Cardiac muscle cell (in vitro differentiated cells and primary cell): Measurements from ENCODE around the gene CSTF1. TPM values are rescaled to one million over a fixed set of nuclear protein-coding genes. Genes with fewer than 3 reads are reported as not detected.
A peak's percentile ranks its signal among the peaks of the same experiment; 100 is the strongest.
"Not testable (repeated sequence)": the region's sequence is repeated elsewhere in the genome, so short reads cannot be mapped to it uniquely, and the experiment has no call there.

Experiments used
- DNase-seq, 2 donors: peaks; one replicate each; pipeline versions ENCODE4 v3.0.0 to v3.0.0-alpha.2; 2010 to 2017; ENCODE audit warnings: low read depth in 1 of 2, low spot score in 1 of 2
- H3K27ac ChIP-seq: fragments of 200-600 bp; sonication (generic); 2 replicates; pipeline ENCODE4 v1.5.1; 2016
- H3K27me3 ChIP-seq: fragments of 200-600 bp; sonication (generic); 2 replicates; pipeline ENCODE4 v1.6.0; 2016; ENCODE audit warnings: control low read depth
- H3K36me3 ChIP-seq: fragments of 200-600 bp; sonication (generic); 2 replicates; pipeline ENCODE4 v1.5.1; 2016; ENCODE audit warnings: control low read depth
- H3K4me1 ChIP-seq: fragments of 200-600 bp; sonication (generic); 2 replicates; pipeline ENCODE4 v1.8.1; 2017; ENCODE audit warnings: low read depth, mild to moderate bottlenecking, mixed run types
- H3K4me3 ChIP-seq: fragments of 200-600 bp; sonication (generic); 2 replicates; pipeline ENCODE4 v1.5.1; 2016; ENCODE audit warnings: mild to moderate bottlenecking
- H3K9me3 ChIP-seq: fragments of 200-600 bp; sonication (generic); 2 replicates; pipeline ENCODE4 v1.5.1; 2017; ENCODE audit warnings: low read depth, mild to moderate bottlenecking, control low read depth
- CTCF ChIP-seq: IDR thresholded peaks from 2 replicates; pipeline ENCODE4 v1.5.1; 2012; ENCODE audit warnings: low read depth, mild to moderate bottlenecking, low read length
- polyA plus RNA-seq: library from polyadenylated mRNA; unstranded; fragments of >200 nt; fragmentation: Nextera tagmentation; extraction: Ambion mirVana; gene quantifications from 2 replicates; pipeline ENCODE4 v1.2.1, GENCODE V29; 2016
- total RNA-seq: library from RNA; depleted of rRNA; stranded (reverse); fragments of >200 nt; gene quantifications from 2 replicates; pipeline ENCODE4 v1.2.3, GENCODE V29; 2016

CSTF1 gene
- total and polyA plus RNA-seq, 2 experiments from 2014 or later: 34.9 to 46.4 TPM

GRCh38 chr20:56409956-56410355 lies 17.5 kb downstream of the CSTF1 start:
- Histone ChIP-seq H3K4me1 (no peaks in the 10 kb centered on the region), H3K36me3 (peaks cover 36% of the 10 kb centered on the region), H3K9me3 (no peaks in the 10 kb centered on the region), H3K4me3 (no peak overlapping the region), H3K27ac (no peak overlapping the region), H3K27me3 (no peaks in the 10 kb centered on the region)
- no peak for DNase-seq
- no peak for TF ChIP-seq CTCF

- not testable (repeated sequence) for H3K27me3 ChIP-seq, H3K27ac ChIP-seq, DNase-seq, H3K9me3 ChIP-seq, H3K4me1 ChIP-seq, H3K4me3 ChIP-seq
- peaks cover 26% of the 10 kb centered on the region for H3K36me3 ChIP-seq
Observed at GRCh38 chr20:56411287-56411686, 18.8 kb downstream of the CSTF1 start.

GRCh38 chr20:56411759-56412472 lies 19.5 kb downstream of the CSTF1 start, which contains the start of gene CASS4:
CASS4 (plus strand) TSS chr20:56412260; CDS start chr20:56412459, 199 bp downstream.
- no peaks in the 10 kb centered on the region for H3K9me3 ChIP-seq
- H3K4me1 ChIP-seq: no peaks in the 10 kb centered on the region
- peaks cover 20% of the 10 kb centered on the region for H3K36me3 ChIP-seq
- no peak for TF ChIP-seq CTCF
- H3K4me3 ChIP-seq: no peak within 1 kb of the TSS
- H3K27me3 ChIP-seq: no peaks in the 10 kb centered on the region
- DNase-seq: peak in 1 of 2 donors; percentile 94
- H3K27ac ChIP-seq: no peak within 1 kb of the TSS

GRCh38 chr20:56412473-56412790 lies 20.0 kb downstream of the CSTF1 start:
- H3K27me3 ChIP-seq: no peaks in the 10 kb centered on the region
- H3K9me3 ChIP-seq: no peaks in the 10 kb centered on the region
- H3K4me3 ChIP-seq: no peak overlapping the region
- no peak for DNase-seq
- no peak for TF ChIP-seq CTCF
- H3K27ac ChIP-seq: no peak overlapping the region
- peaks cover 15% of the 10 kb centered on the region for H3K36me3 ChIP-seq
- H3K4me1 ChIP-seq: no peaks in the 10 kb centered on the region

GRCh38 chr20:56412949-56413348 lies 20.5 kb downstream of the CSTF1 start:
- H3K27ac ChIP-seq: no peak overlapping the region
- peaks cover 9% of the 10 kb centered on the region for H3K36me3 ChIP-seq
- no peak for DNase-seq
- no peaks in the 10 kb centered on the region for H3K9me3 ChIP-seq
- H3K27me3 ChIP-seq: no peaks in the 10 kb centered on the region
- no peaks in the 10 kb centered on the region for H3K4me1 ChIP-seq
- no peak for TF ChIP-seq CTCF
- H3K4me3 ChIP-seq: no peak overlapping the region

GRCh38 chr20:56414842-56415765 lies 22.7 kb downstream of the CSTF1 start:
- Histone ChIP-seq H3K36me3 (no peaks in the 10 kb centered on the region), H3K27ac (no peak overlapping the region), H3K9me3 (no peaks in the 10 kb centered on the region), H3K27me3 (no peaks in the 10 kb centered on the region), H3K4me3 (no peak overlapping the region), H3K4me1 (no peaks in the 10 kb centered on the region)
- DNase-seq: peak in 1 of 2 donors; percentile 69
- no peak for TF ChIP-seq CTCF
